ENCODE data around the gene BMP4. TPM values are rescaled to one million over a fixed set of nuclear protein-coding genes. Genes with fewer than 3 reads are reported as not detected.

The BMP4 gene
- total RNA-seq, 1 experiment from 2014 or later, result 12.2 TPM

DNA sequence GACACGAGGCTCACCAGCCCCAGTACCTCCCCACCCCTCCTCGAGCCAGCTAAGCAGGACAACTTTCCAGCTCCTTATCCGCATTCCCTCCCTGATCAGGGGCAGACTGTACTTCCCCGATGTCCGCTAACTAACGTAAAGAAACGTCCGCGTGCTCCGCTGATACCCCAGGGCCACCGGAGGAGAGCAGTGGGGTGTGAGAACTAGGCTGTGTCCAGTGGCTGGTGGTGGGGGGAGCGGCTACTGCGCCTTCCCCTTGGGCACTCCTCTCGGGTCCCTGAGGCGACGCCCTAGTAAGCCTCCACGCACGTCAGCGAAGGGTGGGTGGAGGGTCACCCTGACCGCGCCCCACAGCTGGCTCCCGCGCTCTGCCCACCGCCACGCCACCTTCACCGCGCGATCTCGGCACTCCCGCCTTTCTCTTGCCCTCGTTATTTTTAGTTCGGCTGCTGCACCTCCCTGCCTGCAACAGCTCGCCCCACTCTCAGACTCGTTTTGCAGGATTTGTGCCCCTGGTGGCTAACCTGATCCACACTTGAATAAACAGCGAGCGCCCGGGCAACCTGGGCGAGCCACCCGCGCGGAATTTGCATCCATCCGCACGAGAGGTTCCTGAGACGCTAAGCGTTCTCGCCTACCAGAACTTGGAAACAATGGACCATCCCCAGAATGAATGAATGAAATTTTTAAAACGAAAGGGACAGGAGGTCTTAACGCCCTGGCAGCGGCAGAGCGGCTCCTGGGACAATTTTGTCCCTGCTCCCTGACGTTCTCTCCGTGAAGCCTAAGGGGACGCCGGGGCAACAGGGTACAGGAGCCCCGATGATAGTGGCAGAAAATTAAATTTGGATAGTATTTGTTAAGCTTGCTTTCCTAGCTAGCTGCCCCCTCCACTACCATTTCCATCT, 6.9 kb upstream of the BMP4 start:
- H3K79me2 ChIP-seq (ENCODE audit: insufficient read depth, low read length), result no peaks in the 10 kb centered on the region

More for the DNA sequence above, 6.9 kb upstream of the BMP4 start:
- peaks cover 22% of the 10 kb centered on the region for H3K27me3 ChIP-seq (ENCODE audit: insufficient read depth, low read length)
- peaks cover 37 to 39% of the 10 kb centered on the region in 2 experiments for H3K4me1 Mint-ChIP-seq
- H2AK5ac ChIP-seq (ENCODE audit: insufficient read length, low read length), result no peak overlapping the region
- TF ChIP-seq CTCF (conservative IDR thresholded peaks at IDR 0.05), result peak; percentile 50; the same call in 2 of the 3 replicates
- no peak overlapping the region for H3K4ac ChIP-seq (ENCODE audit: low read depth, low read length)
- H3K23me2 ChIP-seq (ENCODE audit: insufficient read length, low read depth, low read length, poor library complexity, severe bottlenecking), result peaks cover 11% of the 10 kb centered on the region
- H2BK5ac ChIP-seq (ENCODE audit: insufficient read length, low read length), result no peak overlapping the region
- H3K56ac ChIP-seq (ENCODE audit: insufficient read length, low read depth, low read length), result no peak overlapping the region
- H3K36me3 Mint-ChIP-seq (ENCODE audit: insufficient read depth in 1 of 3, low read depth in 3 of 3), result peaks cover 0 to 13% (median 2%) of the 10 kb centered on the region in 3 experiments; a peak in 3 of 7 replicates
- H4K5ac ChIP-seq (ENCODE audit: insufficient read length, low read depth, low read length), result no peak overlapping the region
- H2BK15ac ChIP-seq (ENCODE audit: low read depth, low read length), result no peak overlapping the region
- no peak overlapping the region for H3K27ac Mint-ChIP-seq
- peaks cover 4% of the 10 kb centered on the region; the same call in 1 of the 2 replicates for H3K4me1 ChIP-seq (ENCODE audit: insufficient read depth, low read length)
- peak; percentile 47 for DNase-seq
- peak overlapping the region; percentile 27 for H3K14ac ChIP-seq (ENCODE audit: insufficient read depth, low read length)
- no peak overlapping the region for H4K91ac ChIP-seq (ENCODE audit: insufficient read length, low read depth, low read length)
- no peaks in the 10 kb centered on the region for H4K20me1 ChIP-seq (ENCODE audit: control insufficient read depth, insufficient read depth, insufficient read length)
- no peaks in the 10 kb centered on the region for H3K9me3 ChIP-seq (ENCODE audit: control insufficient read depth, low read depth, low read length)
- no CpG with 5 or more reads among the region's 55 CpGs for WGBS (ENCODE audit: extremely low coverage, insufficient read length, low lambda C conversion rate)
- no peak overlapping the region for H3K18ac ChIP-seq (ENCODE audit: insufficient read length, low read depth, low read length)
- H3K27ac ChIP-seq (ENCODE audit: insufficient read length, low read depth, low read length), result no peak overlapping the region
- H3K9ac ChIP-seq (ENCODE audit: extremely low read depth, insufficient read length, low read length), result peak overlapping the region; percentile 1
- H4K8ac ChIP-seq (replicated peaks; ENCODE audit: insufficient read length, low read depth, low read length), result no peak overlapping the region
- no peak overlapping the region for H2AFZ ChIP-seq (ENCODE audit: low read length)
- no peak overlapping the region for H3T11ph ChIP-seq (ENCODE audit: low read length)
- peaks cover 0 to 14% of the 10 kb centered on the region in 2 experiments; a peak in 2 of 5 replicates for H3K9me3 Mint-ChIP-seq
- no peak overlapping the region for H3K23ac ChIP-seq (ENCODE audit: insufficient read length, low read depth, low read length)
- peak overlapping the region; percentile 62 to 82 for H3K4me3 Mint-ChIP-seq
- H3K4me2 ChIP-seq (ENCODE audit: insufficient read depth, insufficient read length, low read length), result peak overlapping the region; percentile 64
- H3K79me1 ChIP-seq (ENCODE audit: insufficient read depth, low read depth, low read length, poor library complexity, severe bottlenecking), result no peaks in the 10 kb centered on the region
- no peak overlapping the region for H2BK12ac ChIP-seq (ENCODE audit: insufficient read length, low read depth, low read length)
- H2BK20ac ChIP-seq (ENCODE audit: low read depth, low read length, poor library complexity, severe bottlenecking), result no peak overlapping the region
- peaks cover 72% of the 10 kb centered on the region for H3K27me3 Mint-ChIP-seq (ENCODE audit: low read depth)
- no peak overlapping the region for H2BK120ac ChIP-seq (ENCODE audit: low read depth, low read length, poor library complexity, severe bottlenecking)

Data from H9 (cell line).